Stomach (tissue), 9 donors: ENCODE data around the gene AUTS2. TPM values are rescaled to one million over a fixed set of nuclear protein-coding genes. Genes with fewer than 3 reads are reported as not detected.
"Not testable (repeated sequence)": the region's sequence is repeated elsewhere in the genome, so short reads cannot be mapped to it uniquely, and the experiment has no call there.

Experiments used
- DNase-seq, 2 donors: peaks; one replicate each; pipeline versions ENCODE4 v3.0.0 to v3.0.0-alpha.2; 2013 to 2019
- H3K27ac ChIP-seq, 5 donors: fragments of 200-600 bp in 4 of 5; sonication (generic) in 4 of 5; one replicate each; pipeline ENCODE4 v1.5.1; 2013 to 2019; ENCODE audit warnings: mild to moderate bottlenecking in 1 of 5, moderate library complexity in 1 of 5
- H3K27me3 ChIP-seq, 3 donors: fragments of 200-600 bp; sonication (generic); one replicate each; pipeline ENCODE4 v1.5.1; 2017 to 2019; ENCODE audit warnings: mixed run types in 1 of 3
- H3K36me3 ChIP-seq, 4 donors: fragments of 200-600 bp; sonication (generic); 1 replicate in 3 of 4; 2 replicates in 1 of 4; pipeline ENCODE4 v1.5.1; 2016 to 2019
- H3K4me1 ChIP-seq, 4 donors: fragments of 200-600 bp; sonication (generic); one replicate each; pipeline ENCODE4 v1.5.1; 2016 to 2019
- H3K4me3 ChIP-seq, 4 donors: fragments of 200-600 bp; sonication (generic) in 3 of 4; one replicate each; pipeline ENCODE4 v1.5.1; 2016 to 2019; ENCODE audit warnings: mild to moderate bottlenecking in 1 of 4
- H3K9me3 ChIP-seq, 4 donors: fragments of 200-600 bp; sonication (generic); one replicate each; pipeline ENCODE4 v1.5.1; 2016 to 2019
- EP300 ChIP-seq: sonication (generic); formaldehyde crosslinking; IDR thresholded peaks from one replicate; pipeline ENCODE4 v1.6.1; 2017; ENCODE audit warnings: antibody characterized with exemption
- POLR2A ChIP-seq, 4 donors: fragments of 450-650 bp; IDR thresholded peaks; one replicate each; pipeline ENCODE4 v1.6.1; 2016; ENCODE audit warnings: antibody characterized with exemption in 4 of 4, control low read depth in 2 of 4, mild to moderate bottlenecking in 1 of 4, moderate library complexity in 1 of 4
- POLR2AphosphoS5 ChIP-seq, 3 donors: sonication (generic); formaldehyde crosslinking; IDR thresholded peaks; one replicate each; pipeline ENCODE4 v1.6.1; 2016; ENCODE audit warnings: antibody characterized with exemption in 3 of 3
- WGBS, 5 donors: extraction: QIAGEN DNeasy Blood & Tissue Kit in 3 of 5; methylation state at CpG; one replicate each; pipeline versions ENCODE4 v1.1.5 to v1.1.7; 2013 to 2018; 5-methylcytosine and 5-hydroxymethylcytosine counted together
- intact Hi-C: fragments of 100-400 bp; cut with DNase I; formaldehyde crosslinking; loops from one replicate; pipeline ENCODE4 v1.15.1; 2023; ENCODE audit warnings: low total_unique reads
- polyA plus RNA-seq, 3 donors: library from polyadenylated mRNA; stranded (reverse); fragments of 200-250 nt; gene quantifications; one replicate each; pipeline ENCODE4 v1.2.3, GENCODE V29; 2013
- total RNA-seq, 5 donors: library from RNA; depleted of rRNA; stranded (reverse); fragments of >200 nt; gene quantifications; one replicate each; pipeline versions ENCODE4 v1.1.0 to v1.2.3, GENCODE V29; 2014 to 2016
- TF ChIP-seq, protein P1 (sequence below), 7 experiments: fragments of 450-650 bp in 4 of 7; fragments of 200-600 bp in 3 of 7; sonication (generic) in 3 of 7; IDR thresholded peaks; one replicate each; pipeline ENCODE4 v1.5.1; 2016 to 2019; ENCODE audit warnings: antibody characterized with exemption in 7 of 7, control low read depth in 2 of 7, mild to moderate bottlenecking in 1 of 7
- donor health status: healthy with polysubstance abuse.
- donor health status: Bipolar disorder and iron deficiency.
- donor health status: healthy.

AUTS2 gene
- total and polyA plus RNA-seq, 8 donors, result 3.8 to 90.3 (median 38.1) TPM

DNA sequence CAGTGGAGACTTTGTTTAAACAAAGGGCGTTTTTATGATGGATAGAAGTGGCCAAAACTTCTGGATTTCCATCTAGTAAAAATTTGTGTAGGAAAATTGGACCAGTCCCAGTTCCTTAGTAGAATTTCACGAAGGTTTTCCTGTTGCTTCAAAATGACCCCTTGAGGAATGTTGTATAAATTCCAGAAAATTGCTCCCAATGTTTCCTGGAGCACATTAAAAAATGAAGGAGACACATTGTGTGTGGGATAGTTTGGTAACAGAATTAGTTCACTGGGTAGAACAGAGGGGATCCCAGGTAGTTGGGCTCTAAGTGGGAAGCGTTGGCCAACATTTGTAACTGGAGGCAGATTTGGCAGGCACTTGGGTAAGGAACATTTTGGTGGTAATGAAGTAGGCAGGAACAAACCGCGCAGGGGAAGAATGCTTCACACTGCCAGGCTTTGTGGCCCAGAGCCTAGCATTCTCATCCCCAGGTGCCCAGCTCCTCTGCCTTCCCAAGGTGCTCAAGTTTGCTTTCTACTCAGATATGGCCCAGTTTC is 758.6 kb downstream of the AUTS2 start:
- TF ChIP-seq POLR2A (IDR thresholded peaks at IDR 0.05) (no peak), EP300 (no peak), POLR2AphosphoS5 (IDR thresholded peaks at IDR 0.05) (no peak)
- TF ChIP-seq, protein P1, sequence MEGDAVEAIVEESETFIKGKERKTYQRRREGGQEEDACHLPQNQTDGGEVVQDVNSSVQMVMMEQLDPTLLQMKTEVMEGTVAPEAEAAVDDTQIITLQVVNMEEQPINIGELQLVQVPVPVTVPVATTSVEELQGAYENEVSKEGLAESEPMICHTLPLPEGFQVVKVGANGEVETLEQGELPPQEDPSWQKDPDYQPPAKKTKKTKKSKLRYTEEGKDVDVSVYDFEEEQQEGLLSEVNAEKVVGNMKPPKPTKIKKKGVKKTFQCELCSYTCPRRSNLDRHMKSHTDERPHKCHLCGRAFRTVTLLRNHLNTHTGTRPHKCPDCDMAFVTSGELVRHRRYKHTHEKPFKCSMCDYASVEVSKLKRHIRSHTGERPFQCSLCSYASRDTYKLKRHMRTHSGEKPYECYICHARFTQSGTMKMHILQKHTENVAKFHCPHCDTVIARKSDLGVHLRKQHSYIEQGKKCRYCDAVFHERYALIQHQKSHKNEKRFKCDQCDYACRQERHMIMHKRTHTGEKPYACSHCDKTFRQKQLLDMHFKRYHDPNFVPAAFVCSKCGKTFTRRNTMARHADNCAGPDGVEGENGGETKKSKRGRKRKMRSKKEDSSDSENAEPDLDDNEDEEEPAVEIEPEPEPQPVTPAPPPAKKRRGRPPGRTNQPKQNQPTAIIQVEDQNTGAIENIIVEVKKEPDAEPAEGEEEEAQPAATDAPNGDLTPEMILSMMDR (IDR thresholded peaks at IDR 0.05), result no peak
- 72 to 84% (median 77%) methylated on average over 5 of the region's 5 CpGs for WGBS, 5 donors
- Histone ChIP-seq H3K4me3 (no peak overlapping the region), H3K9me3 (no peaks in the 10 kb centered on the region), H3K36me3 (no peaks in the 10 kb centered on the region), H3K4me1 (peaks cover 0 to 26% (median 0%) of the 10 kb centered on the region in 4 donors), H3K27ac (no peak overlapping the region), H3K27me3 (no peaks in the 10 kb centered on the region)
- no peak for DNase-seq
- intact Hi-C loops, result no loop called here

DNA sequence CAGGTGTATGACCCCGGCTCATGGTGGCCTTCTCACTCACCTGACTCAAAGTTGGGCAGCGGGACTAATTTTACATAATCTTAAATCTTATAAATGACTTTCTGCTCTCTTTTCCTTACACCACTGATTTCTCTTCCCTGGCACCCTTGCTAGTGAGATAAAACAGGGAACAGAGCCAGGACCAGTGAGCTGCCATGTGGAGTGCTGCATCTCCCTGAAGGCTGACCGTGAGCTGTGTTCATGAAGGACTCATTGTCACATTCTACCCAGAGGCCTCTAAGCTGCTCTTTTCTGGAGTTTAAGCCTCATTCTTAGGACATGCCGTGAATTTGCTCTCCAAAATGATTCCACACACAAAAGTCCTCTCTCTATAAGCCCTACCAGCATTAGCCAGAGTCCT is 762.3 kb downstream of the AUTS2 start:
- no peak for TF ChIP-seq POLR2AphosphoS5 (IDR thresholded peaks at IDR 0.05)
- TF ChIP-seq, protein P1 (IDR thresholded peaks at IDR 0.05), result no peak
- no peak for TF ChIP-seq EP300
- TF ChIP-seq POLR2A (IDR thresholded peaks at IDR 0.05), result no peak
- DNase-seq, result no peak
- Histone ChIP-seq H3K9me3 (no peaks in the 10 kb centered on the region), H3K4me1 (peaks cover 0 to 11% (median 0%) of the 10 kb centered on the region in 4 donors), H3K27me3 (no peaks in the 10 kb centered on the region), H3K36me3 (no peaks in the 10 kb centered on the region), H3K4me3 (no peak overlapping the region), H3K27ac (no peak overlapping the region)
- intact Hi-C loops, result no loop called here
- WGBS, 5 donors, result 80 to 92% (median 87%) methylated on average over 4 of the region's 4 CpGs

DNA sequence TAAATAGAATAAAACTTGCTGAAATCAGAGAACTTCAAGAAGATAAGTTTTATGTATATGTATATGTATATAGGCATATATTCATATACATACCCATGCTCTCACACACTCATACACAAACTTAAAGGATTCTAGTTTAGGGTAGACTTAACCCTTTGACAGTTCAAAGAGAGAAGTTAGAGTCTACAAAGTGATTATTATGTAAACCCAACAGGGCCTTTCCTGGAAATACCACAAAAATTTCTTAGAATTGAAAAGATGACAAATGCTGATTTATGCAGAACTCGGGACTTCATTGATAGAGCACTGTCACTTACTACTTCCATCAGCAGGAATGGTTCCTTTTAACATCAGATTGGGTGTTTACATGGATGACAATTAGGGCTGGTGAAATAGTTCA is 763.5 kb downstream of the AUTS2 start:
- Histone ChIP-seq H3K36me3 (no peaks in the 10 kb centered on the region), H3K27ac (no peak overlapping the region), H3K27me3 (no peaks in the 10 kb centered on the region), H3K4me1 (peaks cover 0 to under 1% (median 0%) of the 10 kb centered on the region in 4 donors), H3K4me3 (no peak overlapping the region), H3K9me3 (no peaks in the 10 kb centered on the region)
- intact Hi-C loops, result no loop called here
- DNase-seq, result no peak
- no peak for TF ChIP-seq POLR2A (IDR thresholded peaks at IDR 0.05)
- TF ChIP-seq POLR2AphosphoS5 (IDR thresholded peaks at IDR 0.05), result no peak
- TF ChIP-seq, protein P1 (IDR thresholded peaks at IDR 0.05), result no peak
- TF ChIP-seq EP300, result no peak
- WGBS, 5 donors, result 50 to 81% (median 71%) methylated on average over 1 of the region's 1 CpG

DNA sequence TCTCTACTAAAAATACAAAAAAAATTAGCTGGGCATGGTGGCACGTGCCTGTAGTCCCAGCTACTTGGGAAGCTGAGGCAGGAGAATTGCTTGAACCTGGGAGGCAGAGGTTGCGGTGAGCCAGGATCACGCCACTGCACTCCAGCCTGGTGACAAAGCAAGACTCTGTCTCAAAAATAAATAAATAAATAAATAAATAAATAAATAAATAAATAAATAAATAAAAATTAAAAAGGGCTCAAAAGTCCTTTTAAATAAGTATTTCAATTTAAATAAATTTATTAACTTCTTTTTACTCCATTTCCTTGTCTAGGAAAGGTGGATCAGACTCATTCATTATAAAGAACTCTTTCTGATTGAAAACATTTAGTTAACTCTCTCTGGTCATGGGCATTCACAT is 766.1 kb downstream of the AUTS2 start:
- H3K27ac ChIP-seq, H3K4me1 ChIP-seq, H3K27me3 ChIP-seq, H3K4me3 ChIP-seq, DNase-seq, intact Hi-C loops, H3K9me3 ChIP-seq, H3K36me3 ChIP-seq: not testable (repeated sequence)
- 89 to 95% (median 93%) methylated on average over 3 of the region's 3 CpGs for WGBS, 5 donors

DNA sequence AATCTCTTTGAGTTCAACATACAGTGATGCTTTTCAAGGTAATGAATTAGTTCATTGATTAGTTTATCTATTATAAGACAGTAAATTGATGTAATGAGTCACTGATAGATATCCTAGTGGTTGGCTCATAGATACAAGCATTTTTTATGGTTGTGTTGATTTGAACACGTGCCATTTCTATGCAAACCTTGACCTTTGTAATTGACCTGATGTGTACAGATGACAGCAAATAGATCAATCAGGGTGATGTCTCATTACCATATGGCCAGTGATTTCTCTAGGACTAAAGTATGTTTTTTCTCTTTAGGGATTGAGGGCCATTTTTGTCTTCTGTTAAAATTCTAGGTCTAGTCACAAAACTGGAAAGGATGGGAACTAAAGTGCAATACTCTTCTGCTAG is 773.4 kb downstream of the AUTS2 start:
- Histone ChIP-seq H3K36me3 (no peaks in the 10 kb centered on the region), H3K9me3 (no peaks in the 10 kb centered on the region), H3K27me3 (no peaks in the 10 kb centered on the region), H3K4me3 (no peak overlapping the region), H3K27ac (no peak overlapping the region), H3K4me1 (peaks cover 0 to 16% (median 0%) of the 10 kb centered on the region in 4 donors)
- 55 to 61% (median 58%) methylated on average over 1 of the region's 1 CpG for WGBS, 5 donors
- no peak for DNase-seq
- intact Hi-C loops, result no loop called here
- TF ChIP-seq, protein P1 (IDR thresholded peaks at IDR 0.05), result no peak
- no peak for TF ChIP-seq POLR2AphosphoS5 (IDR thresholded peaks at IDR 0.05)
- no peak for TF ChIP-seq EP300
- TF ChIP-seq POLR2A (IDR thresholded peaks at IDR 0.05), result no peak
